Gastroesophageal sphincter (tissue), 4 donors: Measurements from ENCODE around the gene OGFOD3. TPM values are rescaled to one million over a fixed set of nuclear protein-coding genes. Genes with fewer than 3 reads are reported as not detected.
"Not testable (repeated sequence)": the region's sequence is repeated elsewhere in the genome, so short reads cannot be mapped to it uniquely, and the experiment has no call there.

Source experiments
- ATAC-seq: fragments of 150-250 bp; one replicate; pipeline ENCODE4 v1.9.1; 2016; ENCODE audit warnings: mild to moderate bottlenecking, moderate library complexity
- H3K27ac ChIP-seq, 4 donors: fragments of 200-600 bp; sonication (generic) in 3 of 4; 1 replicate in 3 of 4; 2 replicates in 1 of 4; pipeline ENCODE4 v1.5.1; 2016 to 2019
- H3K27me3 ChIP-seq: fragments of 200-600 bp; sonication (generic); one replicate; pipeline ENCODE4 v1.5.1; 2019
- H3K36me3 ChIP-seq, 2 donors: fragments of 200-600 bp; sonication (generic); one replicate each; pipeline ENCODE4 v1.5.1; 2019; ENCODE audit warnings: control low read depth in 1 of 2
- H3K4me1 ChIP-seq, 3 donors: fragments of 200-600 bp; sonication (generic); 1 replicate in 2 of 3; 2 replicates in 1 of 3; pipeline ENCODE4 v1.5.1; 2016 to 2019; ENCODE audit warnings: control low read depth in 2 of 3
- H3K4me3 ChIP-seq, 2 donors: fragments of 200-600 bp; sonication (generic); one replicate each; pipeline ENCODE4 v1.5.1; 2019; ENCODE audit warnings: mild to moderate bottlenecking in 1 of 2, moderate library complexity in 1 of 2
- H3K9me3 ChIP-seq, 3 donors: fragments of 200-600 bp; sonication (generic); one replicate each; pipeline ENCODE4 v1.5.1; 2017 to 2019; ENCODE audit warnings: control low read depth in 2 of 3
- EP300 ChIP-seq: sonication (generic); formaldehyde crosslinking; IDR thresholded peaks from one replicate; pipeline ENCODE4 v1.6.1; 2017; ENCODE audit warnings: antibody characterized with exemption, mild to moderate bottlenecking
- POLR2A ChIP-seq, 2 donors: fragments of 450-650 bp; IDR thresholded peaks; one replicate each; pipeline ENCODE4 v1.6.1; 2017; ENCODE audit warnings: antibody characterized with exemption in 2 of 2, mild to moderate bottlenecking in 2 of 2, moderate library complexity in 1 of 2
- POLR2AphosphoS5 ChIP-seq: sonication (generic); formaldehyde crosslinking; IDR thresholded peaks from one replicate; pipeline ENCODE4 v1.6.1; 2017; ENCODE audit warnings: antibody characterized with exemption
- WGBS, 2 donors: methylation state at CpG; one replicate each; pipeline ENCODE4 v1.1.5; 2018; ENCODE audit warnings: low coverage in 1 of 2; 5-methylcytosine and 5-hydroxymethylcytosine counted together
- total RNA-seq, 4 donors: library from RNA; depleted of rRNA; stranded (reverse); fragments of >200 nt; gene quantifications; one replicate each; pipeline ENCODE4 v1.1.0, GENCODE V29; 2016
- TF ChIP-seq, protein P1 (sequence below), 4 experiments: fragments of 200-600 bp in 2 of 4; fragments of 450-650 bp in 2 of 4; sonication (generic) in 1 of 4; IDR thresholded peaks; one replicate each; pipeline ENCODE4 v1.5.1; 2017 to 2019; ENCODE audit warnings: antibody characterized with exemption in 4 of 4, mild to moderate bottlenecking in 2 of 4, moderate library complexity in 2 of 4

OGFOD3 gene
- total RNA-seq, 4 donors from 2014 or later: 26.4 to 39.5 (median 28.8) TPM

DNA sequence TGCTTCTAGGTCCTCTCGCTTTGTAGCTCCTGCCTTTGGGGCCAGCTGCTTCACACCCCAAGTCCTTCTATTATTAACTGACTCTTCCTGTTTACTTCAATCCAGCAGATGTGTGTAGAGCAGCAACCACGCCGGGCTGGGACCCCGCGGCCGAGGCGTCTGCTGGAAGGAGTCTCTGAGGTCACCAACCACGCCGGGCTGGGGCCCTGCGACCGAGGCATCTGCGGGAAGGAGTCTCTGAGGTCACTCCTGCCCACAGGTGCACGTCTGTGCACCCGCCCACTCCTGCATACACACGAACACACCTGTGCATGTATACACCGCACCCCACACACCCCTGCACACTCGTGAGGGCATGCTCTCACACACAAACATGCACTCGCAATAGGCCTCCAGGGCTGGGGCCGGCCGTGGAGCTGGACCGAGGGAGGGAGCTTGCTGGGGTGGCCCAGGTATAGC, 67.1 kb downstream of the OGFOD3 start:
- H3K4me3 ChIP-seq: no peak overlapping the region
- H3K9me3 ChIP-seq: no peaks in the 10 kb centered on the region
- H3K36me3 ChIP-seq: no peaks in the 10 kb centered on the region
- H3K27me3 ChIP-seq: peaks cover 25% of the 10 kb centered on the region
- no peak overlapping the region for H3K27ac ChIP-seq
- TF ChIP-seq EP300 (no peak), POLR2A (IDR thresholded peaks at IDR 0.05) (no peak)
- peaks cover 0 to 20% (median 0%) of the 10 kb centered on the region in 3 donors for H3K4me1 ChIP-seq
- WGBS, 2 donors: 52 to 60% methylated on average over 10 to 12 of the region's 21 CpGs
- no peak for ATAC-seq

DNA sequence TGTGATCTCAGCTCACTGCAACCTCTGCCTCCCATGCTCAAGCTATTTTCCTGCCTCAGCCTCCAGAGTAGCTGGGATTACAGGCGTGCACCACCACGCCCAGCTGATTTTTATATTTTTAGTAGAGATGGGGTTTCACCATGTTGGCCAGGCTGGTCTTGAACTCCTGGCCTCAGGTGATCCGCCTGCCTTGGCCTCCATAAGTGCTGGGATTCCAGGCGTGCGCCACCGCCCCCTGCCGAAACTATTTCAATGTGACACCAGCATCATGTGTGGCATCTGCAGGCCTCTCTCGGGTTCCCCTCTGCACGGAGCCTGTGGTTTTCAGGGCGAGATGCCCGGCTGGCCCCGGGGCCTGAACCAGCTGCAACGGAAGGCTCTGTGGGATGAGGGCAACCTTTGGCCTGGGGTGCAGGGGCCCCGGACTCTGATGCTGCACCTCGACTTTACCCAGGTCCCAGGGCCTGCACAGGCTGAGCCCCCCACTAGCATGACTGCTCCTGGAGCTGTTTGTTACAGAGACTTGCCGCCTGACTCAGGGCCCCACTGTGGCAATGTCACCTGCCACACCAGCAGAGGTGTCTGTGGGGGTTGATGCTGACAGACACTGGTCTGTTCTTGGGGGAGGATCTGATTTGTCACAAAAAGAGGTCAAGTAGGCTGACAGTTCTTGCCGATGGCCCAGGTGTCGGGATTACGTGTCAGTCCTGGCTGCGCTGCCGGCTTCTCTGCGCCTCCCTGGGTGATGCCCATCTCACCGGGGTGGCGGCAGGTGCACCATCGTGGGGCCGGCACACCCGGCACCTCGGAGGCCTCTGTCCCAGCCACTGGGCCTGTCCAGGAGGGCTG, 68.0 kb downstream of the OGFOD3 start:
- no peak overlapping the region for H3K4me3 ChIP-seq
- no peak overlapping the region for H3K27ac ChIP-seq
- peaks cover 22% of the 10 kb centered on the region for H3K27me3 ChIP-seq
- TF ChIP-seq POLR2A (IDR thresholded peaks at IDR 0.05) (no peak), EP300 (no peak), POLR2AphosphoS5 (no peak)
- TF ChIP-seq, protein P1, sequence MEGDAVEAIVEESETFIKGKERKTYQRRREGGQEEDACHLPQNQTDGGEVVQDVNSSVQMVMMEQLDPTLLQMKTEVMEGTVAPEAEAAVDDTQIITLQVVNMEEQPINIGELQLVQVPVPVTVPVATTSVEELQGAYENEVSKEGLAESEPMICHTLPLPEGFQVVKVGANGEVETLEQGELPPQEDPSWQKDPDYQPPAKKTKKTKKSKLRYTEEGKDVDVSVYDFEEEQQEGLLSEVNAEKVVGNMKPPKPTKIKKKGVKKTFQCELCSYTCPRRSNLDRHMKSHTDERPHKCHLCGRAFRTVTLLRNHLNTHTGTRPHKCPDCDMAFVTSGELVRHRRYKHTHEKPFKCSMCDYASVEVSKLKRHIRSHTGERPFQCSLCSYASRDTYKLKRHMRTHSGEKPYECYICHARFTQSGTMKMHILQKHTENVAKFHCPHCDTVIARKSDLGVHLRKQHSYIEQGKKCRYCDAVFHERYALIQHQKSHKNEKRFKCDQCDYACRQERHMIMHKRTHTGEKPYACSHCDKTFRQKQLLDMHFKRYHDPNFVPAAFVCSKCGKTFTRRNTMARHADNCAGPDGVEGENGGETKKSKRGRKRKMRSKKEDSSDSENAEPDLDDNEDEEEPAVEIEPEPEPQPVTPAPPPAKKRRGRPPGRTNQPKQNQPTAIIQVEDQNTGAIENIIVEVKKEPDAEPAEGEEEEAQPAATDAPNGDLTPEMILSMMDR (IDR thresholded peaks at IDR 0.05): no peak
- peaks cover 0 to 11% (median 0%) of the 10 kb centered on the region in 3 donors for H3K4me1 ChIP-seq
- H3K36me3 ChIP-seq: no peaks in the 10 kb centered on the region
- no peaks in the 10 kb centered on the region for H3K9me3 ChIP-seq
- 89% methylated on average over 3 of the region's 28 CpGs; no CpG with 5 or more reads in 1 of the 2 donors for WGBS, 2 donors
- no peak for ATAC-seq

DNA sequence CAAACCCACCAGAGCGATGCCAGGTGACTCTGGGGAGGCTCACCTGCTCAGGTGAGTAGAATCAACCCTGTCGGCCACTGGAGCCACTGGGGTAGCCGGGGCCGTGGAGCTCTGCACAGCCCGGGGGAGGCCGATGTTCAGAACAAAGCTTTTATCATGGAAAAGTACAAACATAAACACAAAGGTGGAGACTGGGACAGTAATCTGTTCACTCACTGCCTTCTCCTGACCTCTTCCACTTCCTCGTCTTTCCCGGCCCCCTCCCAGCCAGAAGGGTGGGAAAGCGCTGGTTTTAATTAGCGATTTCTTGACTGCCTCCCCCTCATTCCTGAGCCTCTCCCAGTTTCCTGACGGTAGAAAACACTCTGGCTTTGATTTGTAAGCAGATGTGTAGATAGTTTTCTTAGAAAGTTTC, 69.1 kb downstream of the OGFOD3 start:
- WGBS, 2 donors: 18 to 40% methylated on average over 1 to 9 of the region's 11 CpGs
- no peak overlapping the region for H3K4me3 ChIP-seq
- TF ChIP-seq POLR2AphosphoS5: no peak
- no peak for TF ChIP-seq EP300
- no peak for TF ChIP-seq POLR2A (IDR thresholded peaks at IDR 0.05)
- TF ChIP-seq, protein P1 (IDR thresholded peaks at IDR 0.05): no peak
- H3K36me3 ChIP-seq: no peaks in the 10 kb centered on the region
- no peak for ATAC-seq
- H3K9me3 ChIP-seq: no peaks in the 10 kb centered on the region
- H3K27ac ChIP-seq: no peak overlapping the region
- H3K27me3 ChIP-seq: peaks cover 22% of the 10 kb centered on the region
- peaks cover 0 to 8% (median 0%) of the 10 kb centered on the region in 3 donors for H3K4me1 ChIP-seq

DNA sequence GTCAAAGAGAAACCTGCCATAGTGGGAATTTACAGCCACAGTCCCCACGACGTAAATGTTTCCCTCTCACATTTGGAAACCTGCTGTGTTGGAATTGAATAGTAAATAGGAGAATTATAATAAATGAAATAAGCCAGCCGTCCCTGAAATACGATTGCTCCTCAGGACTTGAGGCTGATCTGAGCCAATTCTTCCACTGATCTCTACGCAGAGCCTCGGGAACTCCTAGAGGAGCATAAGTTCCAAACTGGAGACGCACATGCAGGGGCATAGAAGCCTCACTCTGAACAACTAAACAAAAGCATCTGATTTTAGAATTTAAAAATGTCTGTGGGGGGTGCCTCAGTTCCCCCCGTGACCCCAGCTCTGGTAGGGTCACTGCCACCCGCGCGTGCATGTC, 69.5 kb downstream of the OGFOD3 start:
- TF ChIP-seq EP300 (no peak), POLR2A (IDR thresholded peaks at IDR 0.05) (no peak), POLR2AphosphoS5 (no peak)
- TF ChIP-seq, protein P1 (IDR thresholded peaks at IDR 0.05): no peak
- no peak overlapping the region for H3K4me3 ChIP-seq
- no peaks in the 10 kb centered on the region for H3K36me3 ChIP-seq
- no peak overlapping the region for H3K27ac ChIP-seq
- ATAC-seq: no peak
- WGBS, 2 donors: 24 to 30% methylated on average over 7 of the region's 11 CpGs
- H3K9me3 ChIP-seq: no peaks in the 10 kb centered on the region
- peaks cover 22% of the 10 kb centered on the region for H3K27me3 ChIP-seq
- peaks cover 0 to 8% (median 0%) of the 10 kb centered on the region in 3 donors for H3K4me1 ChIP-seq

DNA sequence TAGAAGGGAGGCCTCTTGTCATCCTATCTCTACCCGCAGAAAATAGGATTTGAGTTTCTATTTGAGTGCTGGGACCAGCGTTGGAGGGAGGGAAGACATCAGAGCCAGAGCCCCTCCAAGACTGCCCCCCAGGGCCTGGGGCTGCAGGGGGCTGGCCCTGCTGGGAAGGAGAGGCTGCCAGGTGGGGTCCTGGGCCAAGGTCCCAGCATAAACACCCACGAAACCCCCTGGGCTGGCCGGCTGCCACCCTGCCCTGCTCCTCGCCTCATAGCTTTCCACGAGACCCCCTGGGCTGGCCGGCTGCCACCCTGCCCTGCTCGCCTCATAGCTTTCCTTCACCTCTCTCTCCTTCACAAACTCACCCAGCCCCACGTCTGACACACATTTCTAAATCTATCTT, 70.0 kb downstream of the OGFOD3 start:
- Histone ChIP-seq H3K27me3 (peaks cover 22% of the 10 kb centered on the region), H3K27ac (no peak overlapping the region)

DNA sequence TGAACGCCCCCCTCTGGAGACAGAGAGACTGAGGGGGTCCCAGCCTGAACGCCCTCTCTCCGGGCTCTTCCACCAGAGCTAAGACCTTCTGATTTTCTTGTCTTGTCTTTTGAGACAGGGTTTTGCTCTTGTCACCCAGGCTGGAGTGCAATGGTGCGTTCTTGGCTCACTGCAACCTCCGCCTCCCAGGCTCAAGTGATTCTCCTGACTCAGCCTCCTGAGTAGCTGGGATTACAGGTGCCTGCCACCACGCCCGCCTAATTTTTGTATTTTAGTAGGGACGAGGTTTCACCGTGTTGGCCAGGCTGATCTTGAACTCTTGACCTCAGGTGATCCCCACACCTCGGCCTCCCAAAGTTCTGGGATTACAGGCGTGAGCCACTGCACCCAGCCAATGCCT, 70.4 kb downstream of the OGFOD3 start:
- H3K36me3 ChIP-seq, H3K4me3 ChIP-seq, H3K9me3 ChIP-seq, ATAC-seq, H3K27ac ChIP-seq, H3K4me1 ChIP-seq: not testable (repeated sequence)
- H3K27me3 ChIP-seq: peaks cover 22% of the 10 kb centered on the region
- 74 to 78% methylated on average over 5 to 8 of the region's 11 CpGs for WGBS, 2 donors

More for the DNA sequence above, 70.0 kb downstream of the OGFOD3 start:
- no peaks in the 10 kb centered on the region for H3K36me3 ChIP-seq
- no peaks in the 10 kb centered on the region for H3K9me3 ChIP-seq
- no peak overlapping the region for H3K4me3 ChIP-seq
- TF ChIP-seq POLR2A (IDR thresholded peaks at IDR 0.05) (no peak), EP300 (no peak), POLR2AphosphoS5 (no peak)
- TF ChIP-seq, protein P1 (IDR thresholded peaks at IDR 0.05): no peak
- WGBS, 2 donors: 44 to 52% methylated on average over 4 of the region's 9 CpGs
- ATAC-seq: no peak
- peaks cover 0 to 8% (median 0%) of the 10 kb centered on the region in 3 donors for H3K4me1 ChIP-seq
